IPS-NIHi11 (cell line): ENCODE results near the gene GRIA1.
A peak's percentile ranks its signal among the peaks of the same experiment; 100 is the strongest.

Experiments
- DNase-seq: peaks from one replicate; pipeline ENCODE4 v3.0.0; 2012; ENCODE audit warnings: mixed read lengths, low spot score

The GRIA1 gene

GRCh38 chr5:153613144-153613543, 122.7 kb downstream of the GRIA1 start:
- DNase-seq: no peak

GRCh38 chr5:153613672-153614071, 123.2 kb downstream of the GRIA1 start:
- no peak for DNase-seq

GRCh38 chr5:153617190-153617589, 126.7 kb downstream of the GRIA1 start:
- DNase-seq: no peak

- DNase-seq: no peak
Observed at GRCh38 chr5:153618307-153618706, 127.8 kb downstream of the GRIA1 start.

- no peak for DNase-seq
Observed at GRCh38 chr5:153618867-153619266, 128.4 kb downstream of the GRIA1 start.

- DNase-seq: no peak
Observed at GRCh38 chr5:153619771-153620170, 129.3 kb downstream of the GRIA1 start.

GRCh38 chr5:153623124-153623523, 132.7 kb downstream of the GRIA1 start:
- DNase-seq: no peak

GRCh38 chr5:153623751-153624450, 133.4 kb downstream of the GRIA1 start:
- DNase-seq: no peak

- no peak for DNase-seq
Observed at GRCh38 chr5:153624451-153624765, 133.9 kb downstream of the GRIA1 start.

GRCh38 chr5:153625826-153626354, 135.4 kb downstream of the GRIA1 start:
- DNase-seq: no peak

GRCh38 chr5:153626836-153627235, 136.4 kb downstream of the GRIA1 start:
- no peak for DNase-seq

- DNase-seq: peak; percentile 26
Observed at GRCh38 chr5:153629027-153629895, 138.8 kb downstream of the GRIA1 start.

- DNase-seq: no peak
Observed at GRCh38 chr5:153630546-153630945, 140.1 kb downstream of the GRIA1 start.

GRCh38 chr5:153632748-153633290, 142.3 kb downstream of the GRIA1 start:
- DNase-seq: no peak

GRCh38 chr5:153636670-153637451, 146.4 kb downstream of the GRIA1 start:
- DNase-seq: no peak

GRCh38 chr5:153640293-153640692, 149.8 kb downstream of the GRIA1 start:
- DNase-seq: no peak

GRCh38 chr5:153641183-153641688, 150.8 kb downstream of the GRIA1 start:
- no peak for DNase-seq

- DNase-seq: no peak
Observed at GRCh38 chr5:153654504-153655200, 164.2 kb downstream of the GRIA1 start.

GRCh38 chr5:153655201-153655510, 164.7 kb downstream of the GRIA1 start:
- DNase-seq: no peak

- DNase-seq: no peak
Observed at GRCh38 chr5:153658149-153658548, 167.7 kb downstream of the GRIA1 start.

- peak; percentile 12 for DNase-seq
Observed at GRCh38 chr5:153658606-153659005, 168.1 kb downstream of the GRIA1 start.
